K562 (cell line): ENCODE results near the gene KLHL35. TPM values are rescaled to one million over a fixed set of nuclear protein-coding genes. Genes with fewer than 3 reads are reported as not detected.

Experiments
- ERF ChIP-seq: fragments of 450-650 bp; formaldehyde crosslinking; IDR thresholded peaks from 2 replicates; pipeline ENCODE4 v1.4.0; 2020; ENCODE audit warnings: mild to moderate bottlenecking, mixed read lengths
- SMC3 ChIP-seq: conservative IDR thresholded peaks from 2 replicates; pipeline ENCODE4 v1.6.1; 2011; ENCODE audit warnings: low read depth, low read length, improper control_type of control experiment; ENCODE audit not compliant: insufficient read depth
- polyA plus RNA-seq, 8 experiments: library from polyadenylated mRNA; depleted of rRNA in 4 of 8; stranded (reverse) in 5 of 8; unstranded in 3 of 8; fragments of >200 nt; fragmentation: Nextera tagmentation in 2 of 8; fragmentation: Illumina TruSeq in 1 of 8; extraction: Ambion mirVana in 2 of 8; extraction: Trizol in 1 of 8; gene quantifications; 2 replicates each; pipeline versions ENCODE4 v1.2.1 to v1.2.3, GENCODE V29; 2011 to 2014; ENCODE audit warnings: inconsistent platforms in 1 of 8, missing spikeins in 1 of 8
- total RNA-seq, 7 experiments: library from RNA; depleted of rRNA in 6 of 7; stranded (reverse); fragments of >200 nt in 6 of 7; fragmentation: Illumina TruSeq in 2 of 7; extraction: Trizol in 2 of 7; gene quantifications; 2 replicates each; pipeline versions ENCODE4 v1.2.1 to v1.2.3, GENCODE V29; 2011 to 2021; ENCODE audit warnings: low replicate concordance in 1 of 7
- TF ChIP-seq, protein P1 (sequence below): fragments of 200-600 bp; sonication (generic); IDR thresholded peaks from one replicate; pipeline ENCODE4 v1.6.1; 2012; ENCODE audit warnings: mild to moderate bottlenecking, low read depth, low read length, inconsistent platforms
- TF ChIP-seq, protein P2 (sequence below): fragments of 450-650 bp; IDR thresholded peaks from 2 replicates; pipeline ENCODE4 v1.6.1; 2016; ENCODE audit warnings: mild to moderate bottlenecking
- TF ChIP-seq, protein P3 (sequence below), 3 experiments: IDR thresholded peaks in 2 of 3; conservative IDR thresholded peaks in 1 of 3; 2 replicates each; pipeline ENCODE4 v1.5.1; 2011 to 2012; ENCODE audit warnings: low read length in 3 of 3, mild to moderate bottlenecking in 3 of 3, control low read depth in 2 of 3, improper control_type of control experiment in 1 of 3, inconsistent platforms in 1 of 3, low read depth in 1 of 3, mixed read lengths in 1 of 3, moderate library complexity in 1 of 3; ENCODE audit not compliant: insufficient read depth in 2 of 3
- TF ChIP-seq, protein P4 (sequence below): sonication (generic); formaldehyde crosslinking; IDR thresholded peaks from 2 replicates; pipeline ENCODE4 v1.8.1; 2022; ENCODE audit warnings: missing genetic modification reagents

The KLHL35 gene
- total and polyA plus RNA-seq, 9 of the 15 experiments (the other 6 are each of a cell fraction or from before 2014, with no cell fraction given) = not detected

DNA sequence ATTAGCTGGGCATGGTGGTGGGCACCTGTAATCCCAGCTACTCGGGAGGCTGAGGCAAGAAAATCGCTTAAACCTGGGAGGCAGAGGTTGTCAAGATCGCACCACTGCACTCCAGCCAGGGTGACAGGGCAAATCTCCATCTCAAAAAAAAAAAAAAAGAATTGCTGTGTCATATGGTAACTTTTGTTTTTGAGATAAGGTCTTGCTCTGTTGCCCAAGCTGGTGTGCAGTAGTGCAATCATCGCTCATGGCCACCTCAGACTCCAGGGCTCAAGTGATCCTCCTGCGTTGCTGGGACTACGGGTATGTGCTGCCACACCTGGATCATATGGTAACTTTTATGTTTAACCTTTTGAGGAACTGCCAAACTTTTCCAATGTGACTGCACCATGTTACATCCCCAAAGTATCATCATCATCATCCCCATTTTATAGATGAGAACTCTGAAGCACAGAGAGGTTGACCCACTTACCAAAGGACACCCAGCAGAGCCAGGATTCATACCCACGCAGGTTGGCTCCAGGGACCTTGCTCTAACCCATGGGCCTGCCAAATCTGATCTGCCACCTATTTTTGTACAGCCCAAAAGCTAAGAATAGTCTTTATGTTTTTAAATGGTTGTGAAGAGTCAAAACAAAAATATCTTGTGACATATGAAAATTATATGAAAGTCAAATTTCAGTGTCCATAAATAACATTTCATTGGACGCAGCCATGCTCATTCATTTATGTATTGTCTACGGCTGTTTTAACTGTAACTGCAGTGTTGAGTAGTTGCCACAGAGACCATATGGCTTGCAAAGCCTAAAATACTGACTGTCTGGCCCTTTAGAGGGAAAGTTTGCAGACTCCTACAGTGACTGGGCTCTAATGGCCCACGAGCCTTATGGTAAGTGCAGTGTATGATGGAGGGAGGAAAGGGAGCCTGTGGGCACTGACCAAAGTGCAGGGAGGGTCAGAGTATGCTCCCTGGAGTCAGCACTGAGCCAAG, 47.5 kb upstream of the KLHL35 start (continued):
- TF ChIP-seq, protein P1, sequence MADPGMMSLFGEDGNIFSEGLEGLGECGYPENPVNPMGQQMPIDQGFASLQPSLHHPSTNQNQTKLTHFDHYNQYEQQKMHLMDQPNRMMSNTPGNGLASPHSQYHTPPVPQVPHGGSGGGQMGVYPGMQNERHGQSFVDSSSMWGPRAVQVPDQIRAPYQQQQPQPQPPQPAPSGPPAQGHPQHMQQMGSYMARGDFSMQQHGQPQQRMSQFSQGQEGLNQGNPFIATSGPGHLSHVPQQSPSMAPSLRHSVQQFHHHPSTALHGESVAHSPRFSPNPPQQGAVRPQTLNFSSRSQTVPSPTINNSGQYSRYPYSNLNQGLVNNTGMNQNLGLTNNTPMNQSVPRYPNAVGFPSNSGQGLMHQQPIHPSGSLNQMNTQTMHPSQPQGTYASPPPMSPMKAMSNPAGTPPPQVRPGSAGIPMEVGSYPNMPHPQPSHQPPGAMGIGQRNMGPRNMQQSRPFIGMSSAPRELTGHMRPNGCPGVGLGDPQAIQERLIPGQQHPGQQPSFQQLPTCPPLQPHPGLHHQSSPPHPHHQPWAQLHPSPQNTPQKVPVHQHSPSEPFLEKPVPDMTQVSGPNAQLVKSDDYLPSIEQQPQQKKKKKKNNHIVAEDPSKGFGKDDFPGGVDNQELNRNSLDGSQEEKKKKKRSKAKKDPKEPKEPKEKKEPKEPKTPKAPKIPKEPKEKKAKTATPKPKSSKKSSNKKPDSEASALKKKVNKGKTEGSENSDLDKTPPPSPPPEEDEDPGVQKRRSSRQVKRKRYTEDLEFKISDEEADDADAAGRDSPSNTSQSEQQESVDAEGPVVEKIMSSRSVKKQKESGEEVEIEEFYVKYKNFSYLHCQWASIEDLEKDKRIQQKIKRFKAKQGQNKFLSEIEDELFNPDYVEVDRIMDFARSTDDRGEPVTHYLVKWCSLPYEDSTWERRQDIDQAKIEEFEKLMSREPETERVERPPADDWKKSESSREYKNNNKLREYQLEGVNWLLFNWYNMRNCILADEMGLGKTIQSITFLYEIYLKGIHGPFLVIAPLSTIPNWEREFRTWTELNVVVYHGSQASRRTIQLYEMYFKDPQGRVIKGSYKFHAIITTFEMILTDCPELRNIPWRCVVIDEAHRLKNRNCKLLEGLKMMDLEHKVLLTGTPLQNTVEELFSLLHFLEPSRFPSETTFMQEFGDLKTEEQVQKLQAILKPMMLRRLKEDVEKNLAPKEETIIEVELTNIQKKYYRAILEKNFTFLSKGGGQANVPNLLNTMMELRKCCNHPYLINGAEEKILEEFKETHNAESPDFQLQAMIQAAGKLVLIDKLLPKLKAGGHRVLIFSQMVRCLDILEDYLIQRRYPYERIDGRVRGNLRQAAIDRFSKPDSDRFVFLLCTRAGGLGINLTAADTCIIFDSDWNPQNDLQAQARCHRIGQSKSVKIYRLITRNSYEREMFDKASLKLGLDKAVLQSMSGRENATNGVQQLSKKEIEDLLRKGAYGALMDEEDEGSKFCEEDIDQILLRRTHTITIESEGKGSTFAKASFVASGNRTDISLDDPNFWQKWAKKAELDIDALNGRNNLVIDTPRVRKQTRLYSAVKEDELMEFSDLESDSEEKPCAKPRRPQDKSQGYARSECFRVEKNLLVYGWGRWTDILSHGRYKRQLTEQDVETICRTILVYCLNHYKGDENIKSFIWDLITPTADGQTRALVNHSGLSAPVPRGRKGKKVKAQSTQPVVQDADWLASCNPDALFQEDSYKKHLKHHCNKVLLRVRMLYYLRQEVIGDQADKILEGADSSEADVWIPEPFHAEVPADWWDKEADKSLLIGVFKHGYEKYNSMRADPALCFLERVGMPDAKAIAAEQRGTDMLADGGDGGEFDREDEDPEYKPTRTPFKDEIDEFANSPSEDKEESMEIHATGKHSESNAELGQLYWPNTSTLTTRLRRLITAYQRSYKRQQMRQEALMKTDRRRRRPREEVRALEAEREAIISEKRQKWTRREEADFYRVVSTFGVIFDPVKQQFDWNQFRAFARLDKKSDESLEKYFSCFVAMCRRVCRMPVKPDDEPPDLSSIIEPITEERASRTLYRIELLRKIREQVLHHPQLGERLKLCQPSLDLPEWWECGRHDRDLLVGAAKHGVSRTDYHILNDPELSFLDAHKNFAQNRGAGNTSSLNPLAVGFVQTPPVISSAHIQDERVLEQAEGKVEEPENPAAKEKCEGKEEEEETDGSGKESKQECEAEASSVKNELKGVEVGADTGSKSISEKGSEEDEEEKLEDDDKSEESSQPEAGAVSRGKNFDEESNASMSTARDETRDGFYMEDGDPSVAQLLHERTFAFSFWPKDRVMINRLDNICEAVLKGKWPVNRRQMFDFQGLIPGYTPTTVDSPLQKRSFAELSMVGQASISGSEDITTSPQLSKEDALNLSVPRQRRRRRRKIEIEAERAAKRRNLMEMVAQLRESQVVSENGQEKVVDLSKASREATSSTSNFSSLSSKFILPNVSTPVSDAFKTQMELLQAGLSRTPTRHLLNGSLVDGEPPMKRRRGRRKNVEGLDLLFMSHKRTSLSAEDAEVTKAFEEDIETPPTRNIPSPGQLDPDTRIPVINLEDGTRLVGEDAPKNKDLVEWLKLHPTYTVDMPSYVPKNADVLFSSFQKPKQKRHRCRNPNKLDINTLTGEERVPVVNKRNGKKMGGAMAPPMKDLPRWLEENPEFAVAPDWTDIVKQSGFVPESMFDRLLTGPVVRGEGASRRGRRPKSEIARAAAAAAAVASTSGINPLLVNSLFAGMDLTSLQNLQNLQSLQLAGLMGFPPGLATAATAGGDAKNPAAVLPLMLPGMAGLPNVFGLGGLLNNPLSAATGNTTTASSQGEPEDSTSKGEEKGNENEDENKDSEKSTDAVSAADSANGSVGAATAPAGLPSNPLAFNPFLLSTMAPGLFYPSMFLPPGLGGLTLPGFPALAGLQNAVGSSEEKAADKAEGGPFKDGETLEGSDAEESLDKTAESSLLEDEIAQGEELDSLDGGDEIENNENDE = no peak
- TF ChIP-seq, protein P2, sequence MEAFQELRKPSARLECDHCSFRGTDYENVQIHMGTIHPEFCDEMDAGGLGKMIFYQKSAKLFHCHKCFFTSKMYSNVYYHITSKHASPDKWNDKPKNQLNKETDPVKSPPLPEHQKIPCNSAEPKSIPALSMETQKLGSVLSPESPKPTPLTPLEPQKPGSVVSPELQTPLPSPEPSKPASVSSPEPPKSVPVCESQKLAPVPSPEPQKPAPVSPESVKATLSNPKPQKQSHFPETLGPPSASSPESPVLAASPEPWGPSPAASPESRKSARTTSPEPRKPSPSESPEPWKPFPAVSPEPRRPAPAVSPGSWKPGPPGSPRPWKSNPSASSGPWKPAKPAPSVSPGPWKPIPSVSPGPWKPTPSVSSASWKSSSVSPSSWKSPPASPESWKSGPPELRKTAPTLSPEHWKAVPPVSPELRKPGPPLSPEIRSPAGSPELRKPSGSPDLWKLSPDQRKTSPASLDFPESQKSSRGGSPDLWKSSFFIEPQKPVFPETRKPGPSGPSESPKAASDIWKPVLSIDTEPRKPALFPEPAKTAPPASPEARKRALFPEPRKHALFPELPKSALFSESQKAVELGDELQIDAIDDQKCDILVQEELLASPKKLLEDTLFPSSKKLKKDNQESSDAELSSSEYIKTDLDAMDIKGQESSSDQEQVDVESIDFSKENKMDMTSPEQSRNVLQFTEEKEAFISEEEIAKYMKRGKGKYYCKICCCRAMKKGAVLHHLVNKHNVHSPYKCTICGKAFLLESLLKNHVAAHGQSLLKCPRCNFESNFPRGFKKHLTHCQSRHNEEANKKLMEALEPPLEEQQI = no peak
- TF ChIP-seq ERF (CRISPR knock-in tag) = no peak
- TF ChIP-seq, protein P3, sequence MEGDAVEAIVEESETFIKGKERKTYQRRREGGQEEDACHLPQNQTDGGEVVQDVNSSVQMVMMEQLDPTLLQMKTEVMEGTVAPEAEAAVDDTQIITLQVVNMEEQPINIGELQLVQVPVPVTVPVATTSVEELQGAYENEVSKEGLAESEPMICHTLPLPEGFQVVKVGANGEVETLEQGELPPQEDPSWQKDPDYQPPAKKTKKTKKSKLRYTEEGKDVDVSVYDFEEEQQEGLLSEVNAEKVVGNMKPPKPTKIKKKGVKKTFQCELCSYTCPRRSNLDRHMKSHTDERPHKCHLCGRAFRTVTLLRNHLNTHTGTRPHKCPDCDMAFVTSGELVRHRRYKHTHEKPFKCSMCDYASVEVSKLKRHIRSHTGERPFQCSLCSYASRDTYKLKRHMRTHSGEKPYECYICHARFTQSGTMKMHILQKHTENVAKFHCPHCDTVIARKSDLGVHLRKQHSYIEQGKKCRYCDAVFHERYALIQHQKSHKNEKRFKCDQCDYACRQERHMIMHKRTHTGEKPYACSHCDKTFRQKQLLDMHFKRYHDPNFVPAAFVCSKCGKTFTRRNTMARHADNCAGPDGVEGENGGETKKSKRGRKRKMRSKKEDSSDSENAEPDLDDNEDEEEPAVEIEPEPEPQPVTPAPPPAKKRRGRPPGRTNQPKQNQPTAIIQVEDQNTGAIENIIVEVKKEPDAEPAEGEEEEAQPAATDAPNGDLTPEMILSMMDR (IDR thresholded peaks at IDR 0.05 in 2 of 3, conservative IDR thresholded peaks at IDR 0.05 in 1 of 3; ENCODE audit: insufficient read depth in 2 of 3, low read depth in 1 of 3, low read length in 3 of 3) = no peak; a peak in 1 of 6 replicates
- TF ChIP-seq SMC3 = no peak
- TF ChIP-seq, protein P4, sequence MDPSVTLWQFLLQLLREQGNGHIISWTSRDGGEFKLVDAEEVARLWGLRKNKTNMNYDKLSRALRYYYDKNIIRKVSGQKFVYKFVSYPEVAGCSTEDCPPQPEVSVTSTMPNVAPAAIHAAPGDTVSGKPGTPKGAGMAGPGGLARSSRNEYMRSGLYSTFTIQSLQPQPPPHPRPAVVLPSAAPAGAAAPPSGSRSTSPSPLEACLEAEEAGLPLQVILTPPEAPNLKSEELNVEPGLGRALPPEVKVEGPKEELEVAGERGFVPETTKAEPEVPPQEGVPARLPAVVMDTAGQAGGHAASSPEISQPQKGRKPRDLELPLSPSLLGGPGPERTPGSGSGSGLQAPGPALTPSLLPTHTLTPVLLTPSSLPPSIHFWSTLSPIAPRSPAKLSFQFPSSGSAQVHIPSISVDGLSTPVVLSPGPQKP = no peak
